GM19468 (cell line): ENCODE data around the gene SV2C.

Source experiments
- ATAC-seq: cut with Tn5 transposase; IDR thresholded peaks from one replicate; pipeline ENCODE4 v1.9.1; 2021; ENCODE audit warnings: mild to moderate bottlenecking, moderate library complexity, moderate number of reproducible peaks; ENCODE audit not compliant: unreplicated experiment; ENCODE audit errors: extremely low read depth

The SV2C gene

GRCh38 chr5:76099286-76099702 lies 16.1 kb downstream of the SV2C start:
- ATAC-seq = no peak

- ATAC-seq = no peak
These were observed 16.6 kb downstream of the SV2C start for GRCh38 chr5:76099756-76100155.

- no peak for ATAC-seq
These were observed 20.8 kb downstream of the SV2C start for GRCh38 chr5:76104027-76104426.

- no peak for ATAC-seq
These were observed 23.0 kb downstream of the SV2C start for GRCh38 chr5:76106149-76106548.

GRCh38 chr5:76111477-76112174 lies 28.4 kb downstream of the SV2C start:
- ATAC-seq = no peak

GRCh38 chr5:76113103-76113502 lies 29.9 kb downstream of the SV2C start:
- ATAC-seq = no peak

GRCh38 chr5:76114179-76114851 lies 31.1 kb downstream of the SV2C start:
- ATAC-seq = no peak

- ATAC-seq = no peak
These were observed 42.2 kb downstream of the SV2C start for GRCh38 chr5:76125346-76125745.

GRCh38 chr5:76125888-76126287 lies 42.7 kb downstream of the SV2C start:
- no peak for ATAC-seq

GRCh38 chr5:76134003-76134402 lies 50.8 kb downstream of the SV2C start:
- no peak for ATAC-seq

GRCh38 chr5:76134646-76135045 lies 51.5 kb downstream of the SV2C start:
- ATAC-seq = no peak

- no peak for ATAC-seq
These were observed 54.8 kb downstream of the SV2C start for GRCh38 chr5:76137887-76138542.

GRCh38 chr5:76143884-76144283 lies 60.7 kb downstream of the SV2C start:
- ATAC-seq = no peak

GRCh38 chr5:76144513-76145274 lies 61.5 kb downstream of the SV2C start:
- no peak for ATAC-seq

GRCh38 chr5:76145945-76146344 lies 62.8 kb downstream of the SV2C start:
- ATAC-seq = no peak

GRCh38 chr5:76149636-76150035 lies 66.5 kb downstream of the SV2C start:
- ATAC-seq = no peak

GRCh38 chr5:76152161-76152560 lies 69.0 kb downstream of the SV2C start:
- ATAC-seq = no peak

- no peak for ATAC-seq
These were observed 69.5 kb downstream of the SV2C start for GRCh38 chr5:76152700-76153099.

- no peak for ATAC-seq
These were observed 70.1 kb downstream of the SV2C start for GRCh38 chr5:76153271-76153670.

- ATAC-seq = no peak
These were observed 71.0 kb downstream of the SV2C start for GRCh38 chr5:76154009-76154690.
